Erythroblast (primary cell): ENCODE data around the gene PPA1.

Experiments used
- GATA1 ChIP-seq: IDR thresholded peaks from 2 replicates; pipeline ENCODE4 v1.6.1; 2011; ENCODE audit warnings: low read depth, mild to moderate bottlenecking, control low read depth, low read length, moderate library complexity
- POLR2A ChIP-seq: IDR thresholded peaks from 2 replicates; pipeline ENCODE4 v1.6.1; 2011; ENCODE audit warnings: mild to moderate bottlenecking, low read length

DNA sequence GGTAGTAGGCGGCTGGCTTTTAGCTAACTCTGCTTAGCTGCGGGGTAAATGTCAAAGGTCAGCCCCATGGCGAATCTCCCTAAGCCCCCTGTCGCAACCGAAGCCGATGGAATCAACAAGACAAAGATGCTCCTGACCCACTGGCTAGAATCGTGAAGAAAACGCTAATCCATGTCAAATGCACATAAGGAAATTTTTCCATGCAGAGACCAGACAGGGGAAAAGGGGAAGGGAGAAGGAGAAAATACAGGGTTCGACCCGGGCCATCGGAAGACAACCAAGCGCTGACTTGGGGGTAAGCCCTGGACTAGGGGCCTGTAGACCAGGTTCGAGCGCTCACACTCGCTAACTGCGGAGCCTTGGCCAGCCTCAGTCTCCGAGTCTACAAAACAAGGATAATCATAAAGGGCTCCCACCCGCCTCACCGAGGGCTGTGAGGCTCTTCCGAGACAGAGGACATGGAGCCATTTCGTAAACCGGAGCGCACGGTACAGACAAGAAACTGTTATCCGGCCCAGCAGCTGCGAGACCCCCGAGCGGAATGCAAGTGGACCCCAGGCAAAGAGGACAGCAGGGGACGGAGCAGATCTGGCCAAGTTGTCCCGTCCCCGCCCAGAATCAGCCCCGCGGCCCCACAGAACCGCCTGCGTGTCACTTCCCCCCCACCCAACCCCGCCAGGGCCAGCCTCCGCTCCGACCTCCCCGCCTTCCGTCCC is 63.4 kb downstream of the PPA1 start:
- TF ChIP-seq POLR2A = no peak
- TF ChIP-seq GATA1 = no peak
